Testis (tissue), 2 donors: ENCODE results near the gene RETNLB.

Source experiments
- POLR2A ChIP-seq: fragments of 450-650 bp; IDR thresholded peaks from one replicate; pipeline ENCODE4 v1.6.1; 2017; ENCODE audit warnings: antibody characterized with exemption, mild to moderate bottlenecking, moderate library complexity
- TF ChIP-seq, protein P1 (sequence below), 3 experiments: fragments of 450-650 bp in 2 of 3; fragments of 200-600 bp in 1 of 3; sonication (generic) in 1 of 3; IDR thresholded peaks; one replicate each; pipeline ENCODE4 v1.5.1; 2016 to 2019; ENCODE audit warnings: antibody characterized with exemption in 3 of 3, mild to moderate bottlenecking in 2 of 3, moderate library complexity in 1 of 3

DNA sequence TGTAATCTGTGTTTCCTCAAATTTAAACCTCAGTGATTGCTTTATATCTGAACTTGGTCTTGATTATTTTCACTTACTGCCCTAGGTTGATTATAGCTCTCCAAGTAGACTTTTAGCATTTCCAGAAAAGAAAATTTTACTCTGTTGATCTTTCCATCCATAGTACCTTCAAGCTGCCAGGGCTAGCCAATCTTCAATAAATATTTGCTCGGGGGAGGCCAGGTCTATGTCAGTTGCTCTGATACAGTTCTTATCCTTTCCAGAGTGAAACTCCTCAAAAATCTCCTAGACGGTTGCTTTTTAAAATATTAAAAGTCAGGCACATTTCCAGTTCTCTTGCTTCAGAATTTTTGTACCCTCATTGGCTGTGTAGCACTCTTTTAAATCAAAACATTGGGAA lies 38.8 kb downstream of the RETNLB start:
- TF ChIP-seq POLR2A, result no peak
- TF ChIP-seq, protein P1, sequence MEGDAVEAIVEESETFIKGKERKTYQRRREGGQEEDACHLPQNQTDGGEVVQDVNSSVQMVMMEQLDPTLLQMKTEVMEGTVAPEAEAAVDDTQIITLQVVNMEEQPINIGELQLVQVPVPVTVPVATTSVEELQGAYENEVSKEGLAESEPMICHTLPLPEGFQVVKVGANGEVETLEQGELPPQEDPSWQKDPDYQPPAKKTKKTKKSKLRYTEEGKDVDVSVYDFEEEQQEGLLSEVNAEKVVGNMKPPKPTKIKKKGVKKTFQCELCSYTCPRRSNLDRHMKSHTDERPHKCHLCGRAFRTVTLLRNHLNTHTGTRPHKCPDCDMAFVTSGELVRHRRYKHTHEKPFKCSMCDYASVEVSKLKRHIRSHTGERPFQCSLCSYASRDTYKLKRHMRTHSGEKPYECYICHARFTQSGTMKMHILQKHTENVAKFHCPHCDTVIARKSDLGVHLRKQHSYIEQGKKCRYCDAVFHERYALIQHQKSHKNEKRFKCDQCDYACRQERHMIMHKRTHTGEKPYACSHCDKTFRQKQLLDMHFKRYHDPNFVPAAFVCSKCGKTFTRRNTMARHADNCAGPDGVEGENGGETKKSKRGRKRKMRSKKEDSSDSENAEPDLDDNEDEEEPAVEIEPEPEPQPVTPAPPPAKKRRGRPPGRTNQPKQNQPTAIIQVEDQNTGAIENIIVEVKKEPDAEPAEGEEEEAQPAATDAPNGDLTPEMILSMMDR (IDR thresholded peaks at IDR 0.05), result no peak
